ENCODE measurements around the gene HES1. TPM values are rescaled to one million over a fixed set of nuclear protein-coding genes. Genes with fewer than 3 reads are reported as not detected.

Gene HES1
- polyA plus RNA-seq, 1 donor from 2014 or later: 0.25 TPM

GRCh38 chr3:194117104-194117845 lies 18.7 kb upstream of the HES1 start:
- Histone ChIP-seq H3K79me2 (replicated peaks; ENCODE audit: insufficient read depth, low read length) (no peaks in the 10 kb centered on the region), H4K20me1 (ENCODE audit: insufficient read depth) (no peaks in the 10 kb centered on the region), H3K9ac (ENCODE audit: low read length) (no peak overlapping the region), H2AFZ (ENCODE audit: low read depth, low read length) (no peak overlapping the region), H3K27me3 (ENCODE audit: insufficient read depth, low read depth, low read length) (no peaks in the 10 kb centered on the region), H3K9me3 (ENCODE audit: low read length) (no peaks in the 10 kb centered on the region), H3K4me2 (ENCODE audit: low read length) (no peak overlapping the region), H3K9me2 (ENCODE audit: insufficient read depth, low read length) (no peaks in the 10 kb centered on the region), H3K36me3 (ENCODE audit: insufficient read depth, low read length) (no peaks in the 10 kb centered on the region), H3F3A (ENCODE audit: insufficient read depth, low read length, poor library complexity, severe bottlenecking) (no peaks in the 10 kb centered on the region), H3K4me3 (ENCODE audit: low read length) (no peak overlapping the region), H3K27ac (ENCODE audit: low read length) (no peak overlapping the region)
- TF ChIP-seq RAD21 (conservative IDR thresholded peaks at IDR 0.05): no peak
- TF ChIP-seq REST (IDR thresholded peaks at IDR 0.05; ENCODE audit: borderline replicate concordance): no peak
- no peak for TF ChIP-seq EZH2 (IDR thresholded peaks at IDR 0.05; ENCODE audit: borderline replicate concordance, insufficient read depth, low read length, poor library complexity, severe bottlenecking)
- no peak for TF ChIP-seq CTCF (IDR thresholded peaks at IDR 0.05; ENCODE audit: poor library complexity, severe bottlenecking)
- TF ChIP-seq MXI1 (conservative IDR thresholded peaks at IDR 0.05; ENCODE audit: poor library complexity, severe bottlenecking): no peak
- TF ChIP-seq TAF1 (IDR thresholded peaks at IDR 0.05; ENCODE audit: low read depth): no peak

- Histone ChIP-seq H3K9ac (ENCODE audit: low read length) (no peak overlapping the region), H4K20me1 (ENCODE audit: insufficient read depth) (no peaks in the 10 kb centered on the region), H3K4me2 (ENCODE audit: low read length) (no peak overlapping the region), H3K9me2 (ENCODE audit: insufficient read depth, low read length) (no peaks in the 10 kb centered on the region), H3K27ac (ENCODE audit: low read length) (no peak overlapping the region), H3K27me3 (ENCODE audit: insufficient read depth, low read depth, low read length) (no peaks in the 10 kb centered on the region), H3K36me3 (ENCODE audit: insufficient read depth, low read length) (no peaks in the 10 kb centered on the region), H2AFZ (ENCODE audit: low read depth, low read length) (no peak overlapping the region), H3K79me2 (replicated peaks; ENCODE audit: insufficient read depth, low read length) (no peaks in the 10 kb centered on the region), H3K4me3 (ENCODE audit: low read length) (no peak overlapping the region), H3K9me3 (ENCODE audit: low read length) (no peaks in the 10 kb centered on the region), H3F3A (ENCODE audit: insufficient read depth, low read length, poor library complexity, severe bottlenecking) (no peaks in the 10 kb centered on the region)
- TF ChIP-seq CTCF (IDR thresholded peaks at IDR 0.05; ENCODE audit: poor library complexity, severe bottlenecking) (no peak), MXI1 (conservative IDR thresholded peaks at IDR 0.05; ENCODE audit: poor library complexity, severe bottlenecking) (no peak), SMC3 (conservative IDR thresholded peaks at IDR 0.05; ENCODE audit: poor library complexity) (no peak), REST (IDR thresholded peaks at IDR 0.05; ENCODE audit: borderline replicate concordance) (no peak), EZH2 (IDR thresholded peaks at IDR 0.05; ENCODE audit: borderline replicate concordance, insufficient read depth, low read length, poor library complexity, severe bottlenecking) (no peak), POLR2AphosphoS5 (IDR thresholded peaks at IDR 0.05) (no peak), EP300 (conservative IDR thresholded peaks at IDR 0.05; ENCODE audit: poor library complexity, severe bottlenecking) (no peak), TAF1 (IDR thresholded peaks at IDR 0.05; ENCODE audit: low read depth) (no peak), RAD21 (conservative IDR thresholded peaks at IDR 0.05) (no peak)
Observed at GRCh38 chr3:194118920-194119319, 17.0 kb upstream of the HES1 start.

Data from neural cell (in vitro differentiated cells).